ENCODE measurements around the gene CSK.

The CSK gene

GRCh38 chr15:74789171-74789631 lies 7.3 kb downstream of the CSK start:
- Histone ChIP-seq H3K9ac (ENCODE audit: low read depth, low read length, poor library complexity, severe bottlenecking) (peak overlapping the region; percentile 96), H3K9me3 (ENCODE audit: insufficient read depth, low read depth, low read length) (no peaks in the 10 kb centered on the region), H3K36me3 (ENCODE audit: insufficient read depth, low read length) (peaks cover 13% of the 10 kb centered on the region; the same call in 1 of the 2 replicates), H3K9me2 (replicated peaks; ENCODE audit: low read depth, low read length) (no peaks in the 10 kb centered on the region), H4K20me1 (ENCODE audit: insufficient read depth, low read length, poor library complexity, severe bottlenecking) (peaks cover 89% of the 10 kb centered on the region), H2AFZ (ENCODE audit: low read length) (no peak overlapping the region), H3K4me3 (ENCODE audit: low read length, poor library complexity, severe bottlenecking) (peak overlapping the region; percentile 83), H3K79me2 (ENCODE audit: insufficient read depth, low read length) (peaks cover 94% of the 10 kb centered on the region), H3K4me1 (ENCODE audit: insufficient read depth, low read length, poor library complexity, severe bottlenecking) (peaks cover 80% of the 10 kb centered on the region), H3K4me2 (ENCODE audit: low read depth, low read length, poor library complexity, severe bottlenecking) (peak overlapping the region; percentile 95), H3K27me3 (ENCODE audit: insufficient read depth, low read length, poor library complexity, severe bottlenecking) (no peaks in the 10 kb centered on the region), H3F3A (ENCODE audit: low read depth) (peaks cover 6% of the 10 kb centered on the region; the same call in 1 of the 2 replicates)
- no peak for TF ChIP-seq EZH2phosphoT487 (IDR thresholded peaks at IDR 0.05; ENCODE audit: borderline replicate concordance)
- TF ChIP-seq CTCF (conservative IDR thresholded peaks at IDR 0.05; ENCODE audit: low read length), result no peak

GRCh38 chr15:74789741-74790079 lies 7.8 kb downstream of the CSK start:
- Histone ChIP-seq H2AFZ (ENCODE audit: low read length) (no peak overlapping the region), H3K4me3 (ENCODE audit: low read length, poor library complexity, severe bottlenecking) (peak overlapping the region; percentile 83), H3K4me2 (ENCODE audit: low read depth, low read length, poor library complexity, severe bottlenecking) (peak overlapping the region; percentile 95), H3K4me1 (ENCODE audit: insufficient read depth, low read length, poor library complexity, severe bottlenecking) (peaks cover 76% of the 10 kb centered on the region), H3K9me3 (ENCODE audit: insufficient read depth, low read depth, low read length) (no peaks in the 10 kb centered on the region), H3K79me2 (ENCODE audit: insufficient read depth, low read length) (peaks cover 94% of the 10 kb centered on the region), H3F3A (ENCODE audit: low read depth) (peaks cover 6% of the 10 kb centered on the region; the same call in 1 of the 2 replicates), H4K20me1 (ENCODE audit: insufficient read depth, low read length, poor library complexity, severe bottlenecking) (peaks cover 89% of the 10 kb centered on the region), H3K9ac (ENCODE audit: low read depth, low read length, poor library complexity, severe bottlenecking) (peak overlapping the region; percentile 96), H3K9me2 (replicated peaks; ENCODE audit: low read depth, low read length) (no peaks in the 10 kb centered on the region), H3K27me3 (ENCODE audit: insufficient read depth, low read length, poor library complexity, severe bottlenecking) (no peaks in the 10 kb centered on the region), H3K36me3 (ENCODE audit: insufficient read depth, low read length) (peaks cover 15% of the 10 kb centered on the region; the same call in 1 of the 2 replicates)
- TF ChIP-seq CTCF (conservative IDR thresholded peaks at IDR 0.05; ENCODE audit: low read length), result no peak
- no peak for TF ChIP-seq EZH2phosphoT487 (IDR thresholded peaks at IDR 0.05; ENCODE audit: borderline replicate concordance)

GRCh38 chr15:74790080-74790916 lies 8.4 kb downstream of the CSK start:
- H3K4me1 ChIP-seq (ENCODE audit: insufficient read depth, low read length, poor library complexity, severe bottlenecking), result peaks cover 71% of the 10 kb centered on the region
- peak overlapping the region; percentile 96 for H3K9ac ChIP-seq (ENCODE audit: low read depth, low read length, poor library complexity, severe bottlenecking)
- peaks cover 6% of the 10 kb centered on the region; the same call in 1 of the 2 replicates for H3F3A ChIP-seq (ENCODE audit: low read depth)
- H2AFZ ChIP-seq (ENCODE audit: low read length), result no peak overlapping the region
- peaks cover 19% of the 10 kb centered on the region; the same call in 1 of the 2 replicates for H3K36me3 ChIP-seq (ENCODE audit: insufficient read depth, low read length)
- no peaks in the 10 kb centered on the region for H3K9me2 ChIP-seq (replicated peaks; ENCODE audit: low read depth, low read length)
- H3K27me3 ChIP-seq (ENCODE audit: insufficient read depth, low read length, poor library complexity, severe bottlenecking), result no peaks in the 10 kb centered on the region
- H3K79me2 ChIP-seq (ENCODE audit: insufficient read depth, low read length), result peaks cover 94% of the 10 kb centered on the region
- peak overlapping the region; percentile 83 for H3K4me3 ChIP-seq (ENCODE audit: low read length, poor library complexity, severe bottlenecking)
- no peak for TF ChIP-seq CTCF (conservative IDR thresholded peaks at IDR 0.05; ENCODE audit: low read length)
- TF ChIP-seq EZH2phosphoT487 (IDR thresholded peaks at IDR 0.05; ENCODE audit: borderline replicate concordance), result no peak
- no peaks in the 10 kb centered on the region for H3K9me3 ChIP-seq (ENCODE audit: insufficient read depth, low read depth, low read length)
- peaks cover 89% of the 10 kb centered on the region for H4K20me1 ChIP-seq (ENCODE audit: insufficient read depth, low read length, poor library complexity, severe bottlenecking)
- peak overlapping the region; percentile 95 for H3K4me2 ChIP-seq (ENCODE audit: low read depth, low read length, poor library complexity, severe bottlenecking)
